CD4-positive, alpha-beta T cell treated with Interleukin-15 for 1 hour (primary cell): ENCODE measurements around the gene CAB39L.

Source experiments
- DNase-seq: peaks from one replicate; pipeline ENCODE4 v3.0.0-alpha.2; 2020

Gene CAB39L

DNA sequence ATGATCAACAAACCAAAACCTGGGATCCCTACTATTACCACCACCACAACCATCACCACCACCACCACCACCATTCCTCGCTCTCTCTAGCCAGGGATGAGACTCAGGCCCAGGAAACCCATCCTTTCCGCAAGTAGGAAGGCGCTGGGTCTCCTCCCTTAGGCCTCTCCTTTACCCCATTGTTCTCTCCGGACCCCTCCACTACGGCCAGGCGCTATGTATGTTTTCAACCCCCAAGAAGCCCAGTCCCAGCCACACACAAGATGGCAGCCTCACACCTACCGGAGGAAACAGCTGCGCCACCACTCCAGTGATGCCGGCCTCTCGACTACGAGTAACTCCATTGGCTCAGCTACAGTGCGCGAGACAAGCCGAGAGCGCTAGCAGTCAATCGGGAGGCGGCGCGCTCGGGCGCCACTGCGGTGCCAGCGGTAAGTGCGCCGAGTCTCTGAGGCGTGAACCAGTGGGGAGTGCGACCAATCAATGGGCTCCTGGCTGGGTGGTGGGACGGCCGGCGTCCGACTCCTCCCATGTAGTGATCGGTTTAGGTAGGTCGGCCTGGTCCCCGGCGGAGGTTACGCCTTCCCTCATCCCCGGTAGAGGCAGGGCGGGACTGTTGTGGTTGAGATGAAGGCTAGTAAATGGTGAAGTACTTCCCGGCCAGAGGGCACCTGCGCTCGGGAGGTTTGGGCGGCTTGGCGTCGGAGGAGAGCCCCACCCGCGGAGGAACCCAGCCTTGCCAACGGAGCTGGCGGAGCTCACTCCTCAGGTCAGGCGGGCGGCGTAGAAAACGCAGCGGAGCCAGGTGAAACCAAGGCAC lies at the start of gene CAB39L, which contains the start of gene SETDB2:
CAB39L (minus strand) TSS at position 361 of the 820 bp plus-strand sequence. CDS start 61,154 bp downstream, outside the sequence.
SETDB2 (plus strand) TSS at position 571 of the 820 bp plus-strand sequence. CDS start 7,620 bp downstream, outside the sequence.
- DNase-seq, result peak; percentile 99

- no peak for DNase-seq
Measured at GRCh38 chr13:49488563-49488962, 44.7 kb upstream of the CAB39L start.

DNA sequence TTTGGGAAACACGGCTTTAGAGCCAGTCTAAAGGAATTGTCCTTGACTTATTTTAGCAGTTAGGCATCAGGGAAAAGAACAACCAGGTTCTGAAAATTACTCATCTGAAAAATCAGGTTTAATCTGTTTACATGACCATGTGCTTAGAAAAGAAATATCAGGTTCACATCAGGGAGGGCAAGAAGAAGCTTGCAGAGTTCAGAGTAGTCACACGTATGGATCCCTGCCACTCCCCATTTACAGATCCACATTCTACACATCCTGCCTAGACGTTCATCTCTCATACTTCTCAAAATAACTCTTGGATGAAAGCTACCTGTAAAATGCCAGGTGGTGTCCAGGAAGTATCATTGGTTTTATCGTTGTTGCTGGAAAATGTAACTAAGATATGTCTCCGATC lies 37.9 kb upstream of the CAB39L start:
- no peak for DNase-seq

- DNase-seq, result no peak
Measured at GRCh38 chr13:49476529-49476928, 32.7 kb upstream of the CAB39L start.

DNA sequence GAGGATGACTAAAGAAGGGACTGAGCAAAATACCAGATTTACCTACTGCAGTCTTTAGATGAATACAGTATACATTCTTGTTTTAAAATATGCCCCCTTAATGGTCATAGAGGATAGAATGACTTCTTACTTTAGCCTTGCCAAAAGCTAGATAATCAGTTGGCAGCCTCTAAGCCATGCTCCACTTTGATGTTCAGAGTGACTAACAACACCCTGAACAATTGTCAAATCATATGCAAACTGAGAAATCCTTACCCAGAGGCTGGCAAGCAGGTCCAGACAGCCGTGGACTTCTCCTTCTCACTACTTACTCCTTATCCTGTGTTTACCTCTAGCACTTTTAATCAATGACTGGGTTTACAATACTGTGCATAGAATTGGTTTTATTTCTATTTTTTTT lies 28.3 kb upstream of the CAB39L start:
- DNase-seq, result no peak

DNA sequence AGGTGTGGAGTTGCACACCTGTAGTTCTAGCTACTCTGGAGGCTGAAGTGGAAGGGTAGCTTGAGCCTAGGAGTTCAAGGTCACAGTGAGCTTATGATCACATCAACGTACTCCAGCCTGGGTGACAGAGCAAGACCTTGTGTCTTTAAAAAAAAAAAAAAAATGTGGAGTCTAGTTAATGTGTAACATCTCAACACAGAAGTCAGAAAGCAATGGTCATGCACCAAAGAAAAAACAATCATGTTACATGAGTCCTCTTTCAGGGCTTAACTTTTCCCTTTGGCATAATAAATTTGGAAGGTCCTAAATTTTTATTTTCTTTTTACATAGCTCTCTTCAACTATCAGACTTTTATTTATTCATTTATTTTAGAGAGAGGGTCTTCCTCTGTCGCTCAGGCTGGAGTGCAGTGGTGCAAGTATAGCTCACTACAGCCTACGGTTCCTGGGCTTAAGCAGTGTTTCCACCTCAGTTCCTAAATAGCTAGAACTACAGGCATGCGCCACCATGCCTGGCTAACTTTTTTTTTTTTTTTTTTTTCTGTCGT lies 22.5 kb upstream of the CAB39L start:
- no peak for DNase-seq

- no peak for DNase-seq
Measured at GRCh38 chr13:49464621-49465325, 20.9 kb upstream of the CAB39L start.

- no peak for DNase-seq
Measured at GRCh38 chr13:49464085-49464484, 20.2 kb upstream of the CAB39L start.

DNA sequence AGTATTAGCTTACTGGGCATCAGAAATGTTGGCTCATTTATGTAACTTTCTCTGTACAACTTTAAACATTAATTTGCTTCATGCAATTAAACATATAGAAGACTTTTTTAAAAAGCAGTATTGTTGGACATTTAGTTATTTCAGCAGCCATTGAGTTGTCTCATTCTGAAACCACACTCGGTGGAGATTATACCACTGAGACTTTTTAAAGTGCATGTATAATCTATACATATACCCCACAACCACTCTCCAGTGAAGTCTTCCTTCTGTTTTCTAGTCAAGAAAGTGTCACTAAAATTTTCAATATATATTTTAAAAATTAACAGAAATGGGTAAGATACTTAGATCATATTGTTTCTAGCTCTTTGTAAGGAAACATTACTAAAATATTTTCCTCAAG lies 15.7 kb upstream of the CAB39L start:
- DNase-seq, result no peak

DNA sequence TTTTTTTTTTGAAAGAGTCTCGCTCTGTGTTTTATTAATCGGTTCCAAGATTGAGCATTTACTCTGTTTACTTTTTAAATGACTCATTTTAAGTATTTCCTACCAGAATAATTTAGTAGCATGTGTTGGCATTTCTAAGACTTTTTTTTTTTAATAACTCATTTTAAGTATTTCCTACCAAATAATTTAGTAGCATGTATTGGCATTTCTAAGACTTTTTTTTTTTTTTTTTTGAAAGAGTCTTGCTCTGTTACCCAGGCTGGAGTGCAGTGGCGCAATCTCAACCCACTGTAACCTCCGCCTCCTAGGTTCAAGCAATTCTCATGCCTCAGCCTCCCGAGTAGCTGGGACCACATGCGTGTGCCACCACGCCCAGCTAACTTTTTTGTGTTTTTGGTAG lies 13.4 kb upstream of the CAB39L start:
- DNase-seq, result no peak

GRCh38 chr13:49456156-49456555 lies 12.3 kb upstream of the CAB39L start:
- DNase-seq, result no peak

- no peak for DNase-seq
Measured at GRCh38 chr13:49455007-49455398, 11.1 kb upstream of the CAB39L start.

GRCh38 chr13:49454388-49455006 lies 10.6 kb upstream of the CAB39L start:
- no peak for DNase-seq

DNA sequence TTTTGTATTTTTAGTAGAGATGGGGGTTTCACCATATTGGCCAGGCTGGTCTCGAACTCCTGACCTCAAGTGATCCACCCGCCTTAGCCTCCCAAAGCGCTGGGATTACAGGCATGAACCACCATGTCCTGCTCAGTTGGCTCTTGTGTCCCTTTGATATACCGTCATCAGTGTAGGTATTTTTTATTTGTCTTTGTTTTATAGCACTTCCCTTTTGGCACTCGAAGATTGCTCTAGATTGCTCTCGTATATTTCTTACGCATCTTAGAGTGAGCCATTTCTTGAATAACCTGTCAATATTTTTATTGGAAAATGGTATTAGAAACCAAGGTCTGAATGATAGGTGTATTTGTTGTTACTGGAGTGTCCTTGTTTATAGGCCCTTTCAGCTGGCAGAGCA lies 9.6 kb upstream of the CAB39L start:
- DNase-seq, result no peak

DNA sequence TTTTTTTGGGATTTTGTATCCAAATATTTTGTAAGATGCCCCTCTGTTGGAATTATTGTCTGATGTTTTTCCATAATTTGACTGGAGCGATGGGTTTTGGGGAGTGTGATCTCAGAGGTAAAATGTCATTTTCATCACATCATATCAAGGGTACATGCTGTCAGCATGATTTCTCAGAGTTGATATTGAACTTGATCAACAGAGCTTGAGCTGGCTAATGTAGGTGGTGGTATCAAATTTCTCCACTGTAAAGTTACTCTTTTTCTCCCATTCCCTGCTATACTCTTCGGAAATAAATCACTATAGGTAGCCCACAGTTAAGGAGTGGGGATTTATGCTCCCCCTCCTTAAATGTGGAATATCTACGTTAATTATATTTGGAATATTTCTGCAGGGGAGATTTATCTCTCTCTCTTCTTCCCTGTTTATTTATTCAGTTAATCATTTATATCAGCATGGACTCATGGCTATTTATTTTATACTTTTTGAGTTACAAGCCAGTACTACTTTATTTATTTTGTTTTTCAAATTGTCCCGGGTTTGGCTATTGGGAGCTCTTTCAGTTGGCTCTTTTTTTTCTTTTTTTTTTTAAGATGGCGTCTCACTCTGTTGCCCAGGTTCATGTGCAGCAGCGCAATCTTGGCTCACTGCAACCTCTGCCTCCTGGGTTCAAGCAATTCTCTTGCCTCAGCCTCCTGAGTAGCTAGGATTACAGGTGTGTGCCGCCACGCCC lies 9.0 kb upstream of the CAB39L start:
- no peak for DNase-seq

DNA sequence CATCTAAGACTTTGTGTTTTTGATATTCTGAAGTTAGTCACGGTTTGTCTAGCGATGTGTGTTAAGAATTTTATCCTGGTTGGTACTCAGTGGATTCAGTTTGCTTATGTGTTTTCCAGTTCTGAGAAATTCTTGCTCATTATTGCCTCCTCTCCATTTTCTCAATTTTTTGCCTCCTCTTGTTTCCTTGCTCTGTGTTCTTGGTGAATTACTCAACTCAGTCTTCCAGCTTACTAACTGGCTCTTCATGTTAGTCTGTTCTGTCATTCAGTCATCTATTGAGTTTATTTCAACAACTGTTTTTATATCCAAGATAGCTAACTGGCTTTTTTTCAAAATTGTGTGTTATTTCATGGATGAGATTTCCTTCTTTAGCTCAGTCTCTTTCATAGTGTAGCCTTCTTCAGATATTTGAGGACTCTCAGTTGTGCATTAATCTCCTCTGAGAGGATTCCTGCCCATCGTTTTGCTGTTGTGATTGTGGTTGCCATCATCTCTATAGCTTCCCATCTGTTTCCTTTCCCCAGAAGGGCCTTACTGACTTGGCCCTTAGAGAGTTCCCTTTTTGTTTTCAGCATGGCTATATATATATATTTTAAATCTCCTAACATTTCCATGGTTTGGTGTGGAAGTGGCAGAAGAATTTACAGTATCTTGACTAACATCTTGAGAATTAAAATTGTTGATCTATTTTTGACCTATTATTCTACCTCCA lies 6.4 kb upstream of the CAB39L start:
- no peak for DNase-seq

GRCh38 chr13:49448753-49449152 lies 4.9 kb upstream of the CAB39L start:
- DNase-seq, result no peak

GRCh38 chr13:49446473-49446872 lies 2.6 kb upstream of the CAB39L start:
- no peak for DNase-seq

- peak; percentile 57 for DNase-seq
Measured at GRCh38 chr13:49444524-49445395, 896 bp upstream of the CAB39L start.

DNA sequence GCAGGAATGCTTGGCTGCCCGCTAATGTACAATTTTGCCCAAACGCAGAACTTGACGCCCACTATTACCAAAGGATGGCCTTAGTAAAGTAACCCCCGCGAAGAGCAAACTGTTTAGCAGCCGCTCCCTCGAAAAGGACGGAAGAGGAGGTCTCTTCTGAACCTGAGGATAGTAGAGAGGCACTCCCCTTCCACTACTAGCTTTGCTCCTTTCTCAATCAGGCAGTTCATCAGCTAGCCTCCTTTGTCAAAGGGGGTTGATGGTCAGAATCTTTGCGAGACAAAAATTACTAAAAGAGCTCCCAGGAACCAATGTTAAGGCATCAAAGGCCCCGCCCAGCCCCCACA lies 534 bp downstream of the CAB39L start:
- no peak for DNase-seq

- DNase-seq, result no peak
Measured at GRCh38 chr13:49441846-49442245, 2.0 kb downstream of the CAB39L start.
